ENCODE measurements around the gene AGMO. TPM values are rescaled to one million over a fixed set of nuclear protein-coding genes. Genes with fewer than 3 reads are reported as not detected.

AGMO gene
- total and polyA plus RNA-seq, 10 of the 15 experiments (the other 5 are each of a cell fraction or from before 2014, with no cell fraction given), result 0.11 to 0.29 TPM; not detected in 8

DNA sequence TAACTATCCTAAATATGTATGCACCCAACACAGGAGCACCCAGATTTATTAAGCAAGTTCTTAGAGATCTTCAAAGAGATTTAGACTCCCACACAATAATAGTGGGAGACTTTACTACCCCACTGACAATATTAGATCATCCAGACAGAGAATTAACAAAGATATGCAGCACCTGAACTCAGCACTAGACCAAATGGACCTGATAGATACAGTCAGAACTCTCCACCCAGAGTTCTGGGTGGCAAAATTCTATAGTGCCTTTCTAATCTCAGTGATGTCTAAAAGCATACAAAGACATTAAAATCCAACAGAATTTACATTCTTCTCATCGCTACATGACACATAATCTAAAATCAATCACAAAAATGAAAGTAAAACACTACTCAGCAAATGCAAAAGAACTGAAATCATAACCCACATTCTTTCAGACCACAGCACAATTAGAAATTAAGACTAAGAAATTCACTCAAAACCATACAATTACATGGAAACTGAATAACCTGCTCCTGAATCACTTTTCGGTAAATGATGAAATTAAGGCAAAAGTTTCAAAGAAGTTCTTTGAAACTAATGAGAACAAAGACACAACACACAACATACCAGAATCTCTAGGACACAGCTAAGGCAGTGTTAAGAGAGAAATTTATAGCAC, 183.2 kb downstream of the AGMO start:
- H3K27me3 ChIP-seq (replicated peaks in 1 of 2; ENCODE audit: control insufficient read depth in 2 of 2, insufficient read depth in 2 of 2, low read length in 1 of 2), result no peaks in the 10 kb centered on the region
- no peak overlapping the region for H3K4me2 ChIP-seq (ENCODE audit: control insufficient read depth, insufficient read depth)
- no peak overlapping the region for H2AFZ ChIP-seq (ENCODE audit: control insufficient read depth, low read depth, low read length)
- no peaks in the 10 kb centered on the region for H4K20me1 ChIP-seq (ENCODE audit: control insufficient read depth, insufficient read depth)
- ChIA-PET RAD21 (ENCODE audit: unreplicated experiment) (no interaction called here), CTCF (interaction anchor here (1.6 kb wide), 1 partner anchor 11 kb away, joined by 5 read pairs; no protein-coding TSS in a partner anchor), POLR2A (no interaction called here), SMC1A (ENCODE audit: uncharacterized antibody, unreplicated experiment) (interaction anchor here (1.0 to 1.6 kb wide), 5 partner anchors 11 to 343 kb away, joined by 3 to 6 read pairs (median 3); no protein-coding TSS in a partner anchor)
- no TSS peak for BruUV-seq (replicated peaks)
- no peak overlapping the region for H3K27ac ChIP-seq (ENCODE audit: control insufficient read depth, insufficient read depth)
- TF ChIP-seq, protein P1, sequence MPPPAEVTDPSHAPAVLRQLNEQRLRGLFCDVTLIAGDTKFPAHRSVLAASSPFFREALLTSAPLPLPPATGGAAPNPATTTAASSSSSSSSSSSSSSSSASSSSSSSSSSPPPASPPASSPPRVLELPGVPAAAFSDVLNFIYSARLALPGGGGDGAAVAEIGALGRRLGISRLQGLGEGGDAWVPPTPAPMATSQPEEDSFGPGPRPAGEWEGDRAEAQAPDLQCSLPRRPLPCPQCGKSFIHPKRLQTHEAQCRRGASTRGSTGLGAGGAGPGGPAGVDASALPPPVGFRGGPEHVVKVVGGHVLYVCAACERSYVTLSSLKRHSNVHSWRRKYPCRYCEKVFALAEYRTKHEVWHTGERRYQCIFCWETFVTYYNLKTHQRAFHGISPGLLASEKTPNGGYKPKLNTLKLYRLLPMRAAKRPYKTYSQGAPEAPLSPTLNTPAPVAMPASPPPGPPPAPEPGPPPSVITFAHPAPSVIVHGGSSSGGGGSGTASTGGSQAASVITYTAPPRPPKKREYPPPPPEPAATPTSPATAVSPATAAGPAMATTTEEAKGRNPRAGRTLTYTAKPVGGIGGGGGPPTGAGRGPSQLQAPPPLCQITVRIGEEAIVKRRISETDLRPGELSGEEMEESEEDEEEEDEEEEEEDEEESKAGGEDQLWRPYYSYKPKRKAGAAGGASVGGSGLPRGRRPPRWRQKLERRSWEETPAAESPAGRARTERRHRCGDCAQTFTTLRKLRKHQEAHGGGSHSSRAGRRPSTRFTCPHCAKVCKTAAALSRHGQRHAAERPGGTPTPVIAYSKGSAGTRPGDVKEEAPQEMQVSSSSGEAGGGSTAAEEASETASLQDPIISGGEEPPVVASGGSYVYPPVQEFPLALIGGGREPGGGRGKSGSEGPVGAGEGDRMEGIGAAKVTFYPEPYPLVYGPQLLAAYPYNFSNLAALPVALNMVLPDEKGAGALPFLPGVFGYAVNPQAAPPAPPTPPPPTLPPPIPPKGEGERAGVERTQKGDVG (CRISPR knock-in tag; IDR thresholded peaks at IDR 0.05), result no peak
- TF ChIP-seq RAD51 (IDR thresholded peaks at IDR 0.05) (no peak), RELA (IDR thresholded peaks at IDR 0.05; ENCODE audit: borderline replicate concordance, partially characterized antibody) (no peak), ZNF384 (IDR thresholded peaks at IDR 0.05; ENCODE audit: borderline replicate concordance, low read depth, low read length) (no peak), NFIC (IDR thresholded peaks at IDR 0.05; ENCODE audit: low read depth, low read length) (no peak), SREBF1 (IDR thresholded peaks at IDR 0.05; ENCODE audit: low read length) (no peak), RAD21 (IDR thresholded peaks at IDR 0.05; ENCODE audit: insufficient read depth, low read depth, low read length) (no peak), SMAD1 (IDR thresholded peaks at IDR 0.05; ENCODE audit: low read depth, partially characterized antibody) (no peak)
- TF ChIP-seq, protein P2, sequence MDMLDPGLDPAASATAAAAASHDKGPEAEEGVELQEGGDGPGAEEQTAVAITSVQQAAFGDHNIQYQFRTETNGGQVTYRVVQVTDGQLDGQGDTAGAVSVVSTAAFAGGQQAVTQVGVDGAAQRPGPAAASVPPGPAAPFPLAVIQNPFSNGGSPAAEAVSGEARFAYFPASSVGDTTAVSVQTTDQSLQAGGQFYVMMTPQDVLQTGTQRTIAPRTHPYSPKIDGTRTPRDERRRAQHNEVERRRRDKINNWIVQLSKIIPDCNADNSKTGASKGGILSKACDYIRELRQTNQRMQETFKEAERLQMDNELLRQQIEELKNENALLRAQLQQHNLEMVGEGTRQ (IDR thresholded peaks at IDR 0.05; ENCODE audit: borderline replicate concordance, low read depth, low read length), result no peak
- TF ChIP-seq, protein P3, sequence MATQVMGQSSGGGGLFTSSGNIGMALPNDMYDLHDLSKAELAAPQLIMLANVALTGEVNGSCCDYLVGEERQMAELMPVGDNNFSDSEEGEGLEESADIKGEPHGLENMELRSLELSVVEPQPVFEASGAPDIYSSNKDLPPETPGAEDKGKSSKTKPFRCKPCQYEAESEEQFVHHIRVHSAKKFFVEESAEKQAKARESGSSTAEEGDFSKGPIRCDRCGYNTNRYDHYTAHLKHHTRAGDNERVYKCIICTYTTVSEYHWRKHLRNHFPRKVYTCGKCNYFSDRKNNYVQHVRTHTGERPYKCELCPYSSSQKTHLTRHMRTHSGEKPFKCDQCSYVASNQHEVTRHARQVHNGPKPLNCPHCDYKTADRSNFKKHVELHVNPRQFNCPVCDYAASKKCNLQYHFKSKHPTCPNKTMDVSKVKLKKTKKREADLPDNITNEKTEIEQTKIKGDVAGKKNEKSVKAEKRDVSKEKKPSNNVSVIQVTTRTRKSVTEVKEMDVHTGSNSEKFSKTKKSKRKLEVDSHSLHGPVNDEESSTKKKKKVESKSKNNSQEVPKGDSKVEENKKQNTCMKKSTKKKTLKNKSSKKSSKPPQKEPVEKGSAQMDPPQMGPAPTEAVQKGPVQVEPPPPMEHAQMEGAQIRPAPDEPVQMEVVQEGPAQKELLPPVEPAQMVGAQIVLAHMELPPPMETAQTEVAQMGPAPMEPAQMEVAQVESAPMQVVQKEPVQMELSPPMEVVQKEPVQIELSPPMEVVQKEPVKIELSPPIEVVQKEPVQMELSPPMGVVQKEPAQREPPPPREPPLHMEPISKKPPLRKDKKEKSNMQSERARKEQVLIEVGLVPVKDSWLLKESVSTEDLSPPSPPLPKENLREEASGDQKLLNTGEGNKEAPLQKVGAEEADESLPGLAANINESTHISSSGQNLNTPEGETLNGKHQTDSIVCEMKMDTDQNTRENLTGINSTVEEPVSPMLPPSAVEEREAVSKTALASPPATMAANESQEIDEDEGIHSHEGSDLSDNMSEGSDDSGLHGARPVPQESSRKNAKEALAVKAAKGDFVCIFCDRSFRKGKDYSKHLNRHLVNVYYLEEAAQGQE (IDR thresholded peaks at IDR 0.05; ENCODE audit: low read depth, low read length), result no peak
- TF ChIP-seq, protein P4, sequence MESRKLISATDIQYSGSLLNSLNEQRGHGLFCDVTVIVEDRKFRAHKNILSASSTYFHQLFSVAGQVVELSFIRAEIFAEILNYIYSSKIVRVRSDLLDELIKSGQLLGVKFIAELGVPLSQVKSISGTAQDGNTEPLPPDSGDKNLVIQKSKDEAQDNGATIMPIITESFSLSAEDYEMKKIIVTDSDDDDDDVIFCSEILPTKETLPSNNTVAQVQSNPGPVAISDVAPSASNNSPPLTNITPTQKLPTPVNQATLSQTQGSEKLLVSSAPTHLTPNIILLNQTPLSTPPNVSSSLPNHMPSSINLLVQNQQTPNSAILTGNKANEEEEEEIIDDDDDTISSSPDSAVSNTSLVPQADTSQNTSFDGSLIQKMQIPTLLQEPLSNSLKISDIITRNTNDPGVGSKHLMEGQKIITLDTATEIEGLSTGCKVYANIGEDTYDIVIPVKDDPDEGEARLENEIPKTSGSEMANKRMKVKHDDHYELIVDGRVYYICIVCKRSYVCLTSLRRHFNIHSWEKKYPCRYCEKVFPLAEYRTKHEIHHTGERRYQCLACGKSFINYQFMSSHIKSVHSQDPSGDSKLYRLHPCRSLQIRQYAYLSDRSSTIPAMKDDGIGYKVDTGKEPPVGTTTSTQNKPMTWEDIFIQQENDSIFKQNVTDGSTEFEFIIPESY (IDR thresholded peaks at IDR 0.05), result no peak
- H3K79me2 ChIP-seq (ENCODE audit: control insufficient read depth, insufficient read depth, low read length), result no peaks in the 10 kb centered on the region
- in situ Hi-C loops (cut with MboI) (no loop called here), intact Hi-C loops (cut with micrococcal nuclease; ENCODE audit: unreplicated experiment) (no loop called here)
- 38% methylated on average over 2 of the region's 2 CpGs for WGBS (ENCODE audit: insufficient coverage, insufficient replicate concordance, low lambda C conversion rate, missing lambda C conversion rate)
- H3K4me1 ChIP-seq (ENCODE audit: control insufficient read depth, insufficient read depth, low read length), result no peaks in the 10 kb centered on the region
- no peaks in the 10 kb centered on the region for H3K9me3 ChIP-seq (replicated peaks; ENCODE audit: control insufficient read depth, insufficient read depth, low read length)
- no peaks in the 10 kb centered on the region for H3K36me3 ChIP-seq (ENCODE audit: control insufficient read depth in 2 of 2, insufficient read depth in 2 of 2, low read length in 1 of 2)
- no peak overlapping the region for H3K9ac ChIP-seq (ENCODE audit: control insufficient read depth, insufficient read depth, low read length)
- no peak; the same call in 2 of the 3 replicates for ATAC-seq
- DNase-seq (ENCODE audit: low read depth, low spot score), result no peak
- no peak overlapping the region for H3K4me3 ChIP-seq
- no peak for FAIRE-seq

Data from GM12878 (cell line).